Gastroesophageal sphincter (tissue), 4 donors: ENCODE measurements around the gene CMBL. TPM values are rescaled to one million over a fixed set of nuclear protein-coding genes. Genes with fewer than 3 reads are reported as not detected.
A peak's percentile ranks its signal among the peaks of the same experiment; 100 is the strongest.

ENCODE experiments used
- ATAC-seq: fragments of 150-250 bp; one replicate; pipeline ENCODE4 v1.9.1; 2016; ENCODE audit warnings: mild to moderate bottlenecking, moderate library complexity
- H3K27ac ChIP-seq, 4 donors: fragments of 200-600 bp; sonication (generic) in 3 of 4; 1 replicate in 3 of 4; 2 replicates in 1 of 4; pipeline ENCODE4 v1.5.1; 2016 to 2019
- H3K27me3 ChIP-seq: fragments of 200-600 bp; sonication (generic); one replicate; pipeline ENCODE4 v1.5.1; 2019
- H3K36me3 ChIP-seq, 2 donors: fragments of 200-600 bp; sonication (generic); one replicate each; pipeline ENCODE4 v1.5.1; 2019; ENCODE audit warnings: control low read depth in 1 of 2
- H3K4me1 ChIP-seq, 3 donors: fragments of 200-600 bp; sonication (generic); 1 replicate in 2 of 3; 2 replicates in 1 of 3; pipeline ENCODE4 v1.5.1; 2016 to 2019; ENCODE audit warnings: control low read depth in 2 of 3
- H3K4me3 ChIP-seq, 2 donors: fragments of 200-600 bp; sonication (generic); one replicate each; pipeline ENCODE4 v1.5.1; 2019; ENCODE audit warnings: mild to moderate bottlenecking in 1 of 2, moderate library complexity in 1 of 2
- H3K9me3 ChIP-seq, 3 donors: fragments of 200-600 bp; sonication (generic); one replicate each; pipeline ENCODE4 v1.5.1; 2017 to 2019; ENCODE audit warnings: control low read depth in 2 of 3
- CTCF ChIP-seq, 4 experiments: fragments of 200-600 bp in 2 of 4; fragments of 450-650 bp in 2 of 4; sonication (generic) in 1 of 4; IDR thresholded peaks; one replicate each; pipeline ENCODE4 v1.5.1; 2017 to 2019; ENCODE audit warnings: antibody characterized with exemption in 4 of 4, mild to moderate bottlenecking in 2 of 4, moderate library complexity in 2 of 4
- EP300 ChIP-seq: sonication (generic); formaldehyde crosslinking; IDR thresholded peaks from one replicate; pipeline ENCODE4 v1.6.1; 2017; ENCODE audit warnings: antibody characterized with exemption, mild to moderate bottlenecking
- POLR2A ChIP-seq, 2 donors: fragments of 450-650 bp; IDR thresholded peaks; one replicate each; pipeline ENCODE4 v1.6.1; 2017; ENCODE audit warnings: antibody characterized with exemption in 2 of 2, mild to moderate bottlenecking in 2 of 2, moderate library complexity in 1 of 2
- POLR2AphosphoS5 ChIP-seq: sonication (generic); formaldehyde crosslinking; IDR thresholded peaks from one replicate; pipeline ENCODE4 v1.6.1; 2017; ENCODE audit warnings: antibody characterized with exemption
- WGBS, 2 donors: methylation state at CpG; one replicate each; pipeline ENCODE4 v1.1.5; 2018; ENCODE audit warnings: low coverage in 1 of 2; 5-methylcytosine and 5-hydroxymethylcytosine counted together
- total RNA-seq, 4 donors: library from RNA; depleted of rRNA; stranded (reverse); fragments of >200 nt; gene quantifications; one replicate each; pipeline ENCODE4 v1.1.0, GENCODE V29; 2016

CMBL gene
- total RNA-seq, 4 donors from 2014 or later, result 2.2 to 7.7 (median 4.4) TPM

- H3K27ac ChIP-seq, result no peak overlapping the region
- no peaks in the 10 kb centered on the region for H3K9me3 ChIP-seq
- 85 to 92% methylated on average over 6 of the region's 9 CpGs for WGBS, 2 donors
- no peaks in the 10 kb centered on the region for H3K27me3 ChIP-seq
- no peak overlapping the region for H3K4me3 ChIP-seq
- no peak for TF ChIP-seq POLR2A (IDR thresholded peaks at IDR 0.05)
- no peak for TF ChIP-seq POLR2AphosphoS5
- TF ChIP-seq CTCF (IDR thresholded peaks at IDR 0.05), result no peak
- TF ChIP-seq EP300, result no peak
- no peaks in the 10 kb centered on the region for H3K36me3 ChIP-seq
- H3K4me1 ChIP-seq, result peaks cover 0 to 8% (median 0%) of the 10 kb centered on the region in 3 donors
- ATAC-seq, result no peak
Observed at GRCh38 chr5:10321882-10322281, 14.2 kb upstream of the CMBL start.

GRCh38 chr5:10320793-10321192, 13.1 kb upstream of the CMBL start:
- H3K9me3 ChIP-seq, result no peaks in the 10 kb centered on the region
- H3K4me1 ChIP-seq, result peaks cover 0 to 8% (median 0%) of the 10 kb centered on the region in 3 donors
- H3K36me3 ChIP-seq, result no peaks in the 10 kb centered on the region
- H3K4me3 ChIP-seq, result no peak overlapping the region
- WGBS, 2 donors, result 64 to 67% methylated on average over 3 of the region's 3 CpGs
- no peak overlapping the region for H3K27ac ChIP-seq
- no peaks in the 10 kb centered on the region for H3K27me3 ChIP-seq
- no peak for ATAC-seq
- TF ChIP-seq POLR2A (IDR thresholded peaks at IDR 0.05) (no peak), EP300 (no peak), POLR2AphosphoS5 (no peak), CTCF (IDR thresholded peaks at IDR 0.05) (no peak)

GRCh38 chr5:10319202-10319851, 11.6 kb upstream of the CMBL start:
- no peak for TF ChIP-seq POLR2AphosphoS5
- no peak for TF ChIP-seq CTCF (IDR thresholded peaks at IDR 0.05)
- TF ChIP-seq EP300, result no peak
- TF ChIP-seq POLR2A (IDR thresholded peaks at IDR 0.05), result no peak
- Histone ChIP-seq H3K36me3 (no peaks in the 10 kb centered on the region), H3K9me3 (no peaks in the 10 kb centered on the region), H3K4me3 (no peak overlapping the region), H3K27ac (no peak overlapping the region), H3K4me1 (peaks cover 0 to 2% (median 0%) of the 10 kb centered on the region in 3 donors), H3K27me3 (no peaks in the 10 kb centered on the region)
- WGBS, 2 donors, result 66 to 83% methylated on average over 2 to 10 of the region's 11 CpGs
- ATAC-seq, result peak; percentile 39

- Histone ChIP-seq H3K36me3 (no peaks in the 10 kb centered on the region), H3K4me1 (no peaks in the 10 kb centered on the region), H3K4me3 (no peak overlapping the region), H3K9me3 (no peaks in the 10 kb centered on the region), H3K27ac (no peak overlapping the region), H3K27me3 (no peaks in the 10 kb centered on the region)
- WGBS, 2 donors, result 71 to 77% methylated on average over 3 of the region's 6 CpGs
- TF ChIP-seq CTCF (IDR thresholded peaks at IDR 0.05) (no peak), EP300 (no peak), POLR2A (IDR thresholded peaks at IDR 0.05) (no peak), POLR2AphosphoS5 (no peak)
- no peak for ATAC-seq
Observed at GRCh38 chr5:10317825-10318682, 10.4 kb upstream of the CMBL start.
